ENCODE results near the gene TAF1D.

The TAF1D gene

GRCh38 chr11:93718057-93718563 is 23.2 kb downstream of the TAF1D start:
- no peak overlapping the region for H3K9ac ChIP-seq (ENCODE audit: low read length)
- DNase-seq = no peak
- H3K79me1 ChIP-seq (replicated peaks; ENCODE audit: low read length, poor library complexity, severe bottlenecking) = peaks cover 23% of the 10 kb centered on the region
- no peaks in the 10 kb centered on the region for H3K9me3 ChIP-seq (ENCODE audit: control insufficient read depth, low read length)
- H3K18ac ChIP-seq (ENCODE audit: low read depth in 1 of 2, low read length in 2 of 2) = no peak overlapping the region
- H4K8ac ChIP-seq (ENCODE audit: low read length) = no peak overlapping the region
- H3K36me3 ChIP-seq (ENCODE audit: control insufficient read depth in 1 of 2, insufficient read depth in 2 of 2, low read depth in 1 of 2, low read length in 2 of 2) = peaks cover 22 to 66% of the 10 kb centered on the region in 2 experiments
- H3K4me1 ChIP-seq (ENCODE audit: control insufficient read depth, insufficient read depth, low read depth, low read length) = peaks cover 5% of the 10 kb centered on the region
- H3K23ac ChIP-seq (ENCODE audit: low read length in 2 of 2) = no peak overlapping the region
- no peak overlapping the region for H4K91ac ChIP-seq (ENCODE audit: low read length)
- H2BK5ac ChIP-seq (ENCODE audit: low read depth, low read length, poor library complexity, severe bottlenecking) = no peak overlapping the region
- H3K14ac ChIP-seq (ENCODE audit: low read length in 2 of 2) = no peak overlapping the region
- no peak overlapping the region for H3K27ac ChIP-seq (ENCODE audit: low read length, poor library complexity, severe bottlenecking)
- H2BK15ac ChIP-seq (ENCODE audit: low read depth, poor library complexity, severe bottlenecking) = no peak overlapping the region
- no peak overlapping the region for H3K4ac ChIP-seq (ENCODE audit: low read depth in 1 of 2, low read length in 2 of 2)
- H3K27me3 ChIP-seq (ENCODE audit: control insufficient read depth in 1 of 2, insufficient read depth in 1 of 2, low read length in 2 of 2) = no peaks in the 10 kb centered on the region
- H2BK12ac ChIP-seq (ENCODE audit: low read length in 2 of 2) = no peak overlapping the region
- H3K4me3 ChIP-seq (ENCODE audit: insufficient read depth in 1 of 2, low read depth in 1 of 2, low read length in 2 of 2) = no peak overlapping the region
- H3K4me2 ChIP-seq (ENCODE audit: low read length, poor library complexity, severe bottlenecking) = no peak overlapping the region
- H2BK120ac ChIP-seq (ENCODE audit: low read depth, low read length) = no peak overlapping the region
- H2AFZ ChIP-seq (ENCODE audit: low read depth, low read length) = no peak overlapping the region
- 62% methylated on average over 2 of the region's 4 CpGs for WGBS
- no peak overlapping the region for H2AK5ac ChIP-seq (ENCODE audit: low read length, severe bottlenecking)

- Histone ChIP-seq H3K9me3 (ENCODE audit: control insufficient read depth, low read length) (no peaks in the 10 kb centered on the region), H3K23ac (ENCODE audit: low read length in 2 of 2) (no peak overlapping the region), H3K27me3 (ENCODE audit: control insufficient read depth in 1 of 2, insufficient read depth in 1 of 2, low read length in 2 of 2) (no peaks in the 10 kb centered on the region), H2BK15ac (ENCODE audit: low read depth, poor library complexity, severe bottlenecking) (no peak overlapping the region), H3K4ac (ENCODE audit: low read depth in 1 of 2, low read length in 2 of 2) (no peak overlapping the region), H3K4me3 (ENCODE audit: insufficient read depth in 1 of 2, low read depth in 1 of 2, low read length in 2 of 2) (no peak overlapping the region), H3K9ac (ENCODE audit: low read length) (no peak overlapping the region), H3K36me3 (ENCODE audit: control insufficient read depth in 1 of 2, insufficient read depth in 2 of 2, low read depth in 1 of 2, low read length in 2 of 2) (peaks cover 22 to 61% of the 10 kb centered on the region in 2 experiments), H3K27ac (ENCODE audit: low read length, poor library complexity, severe bottlenecking) (no peak overlapping the region), H2BK12ac (ENCODE audit: low read length in 2 of 2) (no peak overlapping the region), H3K14ac (ENCODE audit: low read length in 2 of 2) (no peak overlapping the region), H2AK5ac (ENCODE audit: low read length, severe bottlenecking) (no peak overlapping the region), H2BK5ac (ENCODE audit: low read depth, low read length, poor library complexity, severe bottlenecking) (no peak overlapping the region), H3K18ac (ENCODE audit: low read depth in 1 of 2, low read length in 2 of 2) (no peak overlapping the region), H2AFZ (ENCODE audit: low read depth, low read length) (no peak overlapping the region), H3K4me1 (ENCODE audit: control insufficient read depth, insufficient read depth, low read depth, low read length) (peaks cover 5% of the 10 kb centered on the region), H4K91ac (ENCODE audit: low read length) (no peak overlapping the region), H2BK120ac (ENCODE audit: low read depth, low read length) (no peak overlapping the region), H3K4me2 (ENCODE audit: low read length, poor library complexity, severe bottlenecking) (no peak overlapping the region), H3K79me1 (replicated peaks; ENCODE audit: low read length, poor library complexity, severe bottlenecking) (peaks cover 23% of the 10 kb centered on the region), H4K8ac (ENCODE audit: low read length) (no peak overlapping the region)
- DNase-seq = no peak
- 92% methylated on average over 1 of the region's 1 CpG for WGBS
These were observed 23.8 kb downstream of the TAF1D start for GRCh38 chr11:93717501-93717900.

- Histone ChIP-seq H4K8ac (ENCODE audit: low read length) (no peak overlapping the region), H3K27ac (ENCODE audit: low read length, poor library complexity, severe bottlenecking) (no peak overlapping the region), H2BK5ac (ENCODE audit: low read depth, low read length, poor library complexity, severe bottlenecking) (no peak overlapping the region), H3K4ac (ENCODE audit: low read depth in 1 of 2, low read length in 2 of 2) (no peak overlapping the region), H3K9me3 (ENCODE audit: control insufficient read depth, low read length) (no peaks in the 10 kb centered on the region), H3K14ac (ENCODE audit: low read length in 2 of 2) (no peak overlapping the region), H2BK15ac (ENCODE audit: low read depth, poor library complexity, severe bottlenecking) (no peak overlapping the region), H3K18ac (ENCODE audit: low read depth in 1 of 2, low read length in 2 of 2) (no peak overlapping the region), H3K36me3 (ENCODE audit: control insufficient read depth in 1 of 2, insufficient read depth in 2 of 2, low read depth in 1 of 2, low read length in 2 of 2) (peaks cover 19 to 59% of the 10 kb centered on the region in 2 experiments), H2AK5ac (ENCODE audit: low read length, severe bottlenecking) (no peak overlapping the region), H2BK120ac (ENCODE audit: low read depth, low read length) (no peak overlapping the region), H3K4me3 (ENCODE audit: insufficient read depth in 1 of 2, low read depth in 1 of 2, low read length in 2 of 2) (no peak overlapping the region), H3K23ac (ENCODE audit: low read length in 2 of 2) (no peak overlapping the region), H4K91ac (ENCODE audit: low read length) (no peak overlapping the region), H3K79me1 (replicated peaks; ENCODE audit: low read length, poor library complexity, severe bottlenecking) (peaks cover 23% of the 10 kb centered on the region), H2BK12ac (ENCODE audit: low read length in 2 of 2) (no peak overlapping the region), H3K4me2 (ENCODE audit: low read length, poor library complexity, severe bottlenecking) (no peak overlapping the region), H3K4me1 (ENCODE audit: control insufficient read depth, insufficient read depth, low read depth, low read length) (peaks cover 5% of the 10 kb centered on the region), H3K9ac (ENCODE audit: low read length) (no peak overlapping the region), H2AFZ (ENCODE audit: low read depth, low read length) (no peak overlapping the region), H3K27me3 (ENCODE audit: control insufficient read depth in 1 of 2, insufficient read depth in 1 of 2, low read length in 2 of 2) (no peaks in the 10 kb centered on the region)
- whole genome bisulfite sequencing = 90% methylated on average over 4 of the region's 4 CpGs
- no peak for DNase-seq
These were observed 25.4 kb downstream of the TAF1D start for GRCh38 chr11:93715797-93716396.

- no peak overlapping the region for H3K23ac ChIP-seq (ENCODE audit: low read length in 2 of 2)
- H2BK12ac ChIP-seq (ENCODE audit: low read length in 2 of 2) = no peak overlapping the region
- H2AFZ ChIP-seq (ENCODE audit: low read depth, low read length) = no peak overlapping the region
- peaks cover 20% of the 10 kb centered on the region for H3K79me1 ChIP-seq (replicated peaks; ENCODE audit: low read length, poor library complexity, severe bottlenecking)
- peaks cover 16 to 80% of the 10 kb centered on the region in 2 experiments for H3K36me3 ChIP-seq (ENCODE audit: control insufficient read depth in 1 of 2, insufficient read depth in 2 of 2, low read depth in 1 of 2, low read length in 2 of 2)
- no peak for DNase-seq
- H3K27ac ChIP-seq (ENCODE audit: low read length, poor library complexity, severe bottlenecking) = no peak overlapping the region
- H4K8ac ChIP-seq (ENCODE audit: low read length) = no peak overlapping the region
- H4K91ac ChIP-seq (ENCODE audit: low read length) = no peak overlapping the region
- H2BK5ac ChIP-seq (ENCODE audit: low read depth, low read length, poor library complexity, severe bottlenecking) = no peak overlapping the region
- H3K4me2 ChIP-seq (ENCODE audit: low read length, poor library complexity, severe bottlenecking) = no peak overlapping the region
- peaks cover 3% of the 10 kb centered on the region for H3K4me1 ChIP-seq (ENCODE audit: control insufficient read depth, insufficient read depth, low read depth, low read length)
- H3K9ac ChIP-seq (ENCODE audit: low read length) = no peak overlapping the region
- H3K9me3 ChIP-seq (ENCODE audit: control insufficient read depth, low read length) = peaks cover 29% of the 10 kb centered on the region
- no peak overlapping the region for H3K14ac ChIP-seq (ENCODE audit: low read length in 2 of 2)
- H3K27me3 ChIP-seq (ENCODE audit: control insufficient read depth in 1 of 2, insufficient read depth in 1 of 2, low read length in 2 of 2) = no peaks in the 10 kb centered on the region
- no peak overlapping the region for H2AK5ac ChIP-seq (ENCODE audit: low read length, severe bottlenecking)
- H3K4me3 ChIP-seq (ENCODE audit: insufficient read depth in 1 of 2, low read depth in 1 of 2, low read length in 2 of 2) = no peak overlapping the region
- no peak overlapping the region for H2BK120ac ChIP-seq (ENCODE audit: low read depth, low read length)
- no peak overlapping the region for H3K4ac ChIP-seq (ENCODE audit: low read depth in 1 of 2, low read length in 2 of 2)
- no peak overlapping the region for H3K18ac ChIP-seq (ENCODE audit: low read depth in 1 of 2, low read length in 2 of 2)
- H2BK15ac ChIP-seq (ENCODE audit: low read depth, poor library complexity, severe bottlenecking) = no peak overlapping the region
These were observed 28.6 kb downstream of the TAF1D start for GRCh38 chr11:93712678-93713077.

Data from mesenchymal stem cell (in vitro differentiated cells and primary cell).